ENCODE results near the gene USP50.

- TF ChIP-seq ELK1 (IDR thresholded peaks at IDR 0.05; ENCODE audit: low read depth, low read length): no peak
- no peak for TF ChIP-seq RFX5 (IDR thresholded peaks at IDR 0.05)
- no peak for TF ChIP-seq HMGXB4 (CRISPR knock-in tag; IDR thresholded peaks at IDR 0.05; ENCODE audit: borderline replicate concordance)
- TF ChIP-seq POLR2A (IDR thresholded peaks at IDR 0.05; ENCODE audit: low read length): no peak
These were observed 33.5 kb downstream of the USP50 start for GRCh38 chr15:50513001-50513400.
